Measurements from ENCODE around the gene SORCS2. TPM values are rescaled to one million over a fixed set of nuclear protein-coding genes. Genes with fewer than 3 reads are reported as not detected.

The SORCS2 gene
- polyA plus RNA-seq, 1 donor (not counting 4 experiments of a cell fraction or from before 2014, with no cell fraction given) = 0.09 TPM

- FAIRE-seq = no peak
- H2AFZ ChIP-seq (ENCODE audit: control insufficient read depth, low read length) = no peak overlapping the region
- DNase-seq (ENCODE audit: low read depth, low spot score) = no peak
These were observed 34.1 kb upstream of the SORCS2 start for GRCh38 chr4:7158081-7158750.

DNA sequence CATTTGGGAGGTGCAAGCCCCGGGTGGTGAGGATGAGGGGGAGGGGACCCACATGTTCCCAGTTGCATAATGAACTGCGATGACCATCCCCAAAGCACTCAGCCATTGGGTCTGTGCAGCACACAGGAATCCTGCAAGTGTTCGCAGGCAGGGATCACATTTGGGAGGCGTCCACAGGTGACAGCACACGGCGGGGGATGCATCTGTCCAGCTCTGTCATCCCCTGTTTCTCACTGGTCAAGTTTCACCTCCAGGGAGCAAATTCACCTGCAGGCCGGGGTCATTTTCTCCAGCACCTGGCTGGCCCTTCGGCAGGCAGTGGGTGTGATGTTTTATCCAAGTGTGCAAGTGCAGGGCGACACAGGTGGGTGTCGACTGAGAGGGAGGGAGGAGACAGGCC, 33.3 kb upstream of the SORCS2 start:
- Histone ChIP-seq H3K9me3 (ENCODE audit: control insufficient read depth, low read depth, low read length) (no peaks in the 10 kb centered on the region), H3K9ac (ENCODE audit: control insufficient read depth, extremely low read depth, insufficient read depth, low read length) (no peak overlapping the region), H4K20me1 (ENCODE audit: control insufficient read depth, extremely low read depth, insufficient read depth, low read length) (no peaks in the 10 kb centered on the region), H3K27ac (ENCODE audit: control insufficient read depth, insufficient read depth, low read length) (no peak overlapping the region), H2AFZ (ENCODE audit: control insufficient read depth, low read length) (no peak overlapping the region), H3K9me1 (ENCODE audit: control insufficient read depth, extremely low read depth, insufficient read depth, low read length) (no peaks in the 10 kb centered on the region), H3K4me3 (ENCODE audit: control insufficient read depth in 2 of 3, extremely low read depth in 1 of 3, insufficient read depth in 2 of 3, low read depth in 1 of 3, low read length in 3 of 3) (no peak overlapping the region), H3K79me2 (ENCODE audit: control insufficient read depth, insufficient read depth, low read length) (no peaks in the 10 kb centered on the region), H3K36me3 (ENCODE audit: control insufficient read depth in 2 of 2, extremely low read depth in 1 of 2, insufficient read depth in 2 of 2, low read length in 2 of 2) (no peaks in the 10 kb centered on the region), H3K4me2 (ENCODE audit: control insufficient read depth, extremely low read depth, insufficient read depth, low read depth, low read length) (no peak overlapping the region), H3K27me3 (ENCODE audit: control insufficient read depth, extremely low read depth, insufficient read depth, low read length) (no peaks in the 10 kb centered on the region), H3K4me1 (ENCODE audit: control insufficient read depth, extremely low read depth, insufficient read depth, low read length) (peaks cover 10% of the 10 kb centered on the region)
- TF ChIP-seq CTCF (optimal IDR thresholded peaks at IDR 0.05 in 1 of 3, IDR thresholded peaks at IDR 0.05 in 1 of 3, conservative IDR thresholded peaks at IDR 0.05 in 1 of 3; ENCODE audit: extremely low read depth in 1 of 3, insufficient read depth in 2 of 3, low read length in 3 of 3) (no peak), EZH2 (IDR thresholded peaks at IDR 0.05; ENCODE audit: low read length) (no peak)
- dilution Hi-C loops (cut with MboI; ENCODE audit: extremely low pct_ligation_motif_present, low sequenced_read_pairs) = no loop called here
- no peak for FAIRE-seq
- no peak for DNase-seq (ENCODE audit: low read depth, low spot score)

More at GRCh38 chr4:7158081-7158750, 34.1 kb upstream of the SORCS2 start:
- no peaks in the 10 kb centered on the region for H4K20me1 ChIP-seq (ENCODE audit: control insufficient read depth, extremely low read depth, insufficient read depth, low read length)
- H3K9me1 ChIP-seq (ENCODE audit: control insufficient read depth, extremely low read depth, insufficient read depth, low read length) = no peaks in the 10 kb centered on the region
- H3K36me3 ChIP-seq (ENCODE audit: control insufficient read depth in 2 of 2, extremely low read depth in 1 of 2, insufficient read depth in 2 of 2, low read length in 2 of 2) = no peaks in the 10 kb centered on the region
- peaks cover 5% of the 10 kb centered on the region for H3K27me3 ChIP-seq (ENCODE audit: control insufficient read depth, extremely low read depth, insufficient read depth, low read length)
- H3K9me3 ChIP-seq (ENCODE audit: control insufficient read depth, low read depth, low read length) = no peaks in the 10 kb centered on the region
- no peak overlapping the region for H3K4me3 ChIP-seq (ENCODE audit: control insufficient read depth in 2 of 3, extremely low read depth in 1 of 3, insufficient read depth in 2 of 3, low read depth in 1 of 3, low read length in 3 of 3)
- TF ChIP-seq EZH2 (IDR thresholded peaks at IDR 0.05; ENCODE audit: low read length) = no peak
- no peak for TF ChIP-seq CTCF (optimal IDR thresholded peaks at IDR 0.05 in 1 of 3, IDR thresholded peaks at IDR 0.05 in 1 of 3, conservative IDR thresholded peaks at IDR 0.05 in 1 of 3; ENCODE audit: extremely low read depth in 1 of 3, insufficient read depth in 2 of 3, low read length in 3 of 3)
- no peak overlapping the region for H3K27ac ChIP-seq (ENCODE audit: control insufficient read depth, insufficient read depth, low read length)
- no peak overlapping the region for H3K4me2 ChIP-seq (ENCODE audit: control insufficient read depth, extremely low read depth, insufficient read depth, low read depth, low read length)
- no peak overlapping the region for H3K9ac ChIP-seq (ENCODE audit: control insufficient read depth, extremely low read depth, insufficient read depth, low read length)
- no peaks in the 10 kb centered on the region for H3K79me2 ChIP-seq (ENCODE audit: control insufficient read depth, insufficient read depth, low read length)
- dilution Hi-C loops (cut with MboI; ENCODE audit: extremely low pct_ligation_motif_present, low sequenced_read_pairs) = no loop called here
- peaks cover 10% of the 10 kb centered on the region for H3K4me1 ChIP-seq (ENCODE audit: control insufficient read depth, extremely low read depth, insufficient read depth, low read length)

Data from keratinocyte (primary cell).